Measurements from ENCODE around the gene MIB2.

MIB2 gene

DNA sequence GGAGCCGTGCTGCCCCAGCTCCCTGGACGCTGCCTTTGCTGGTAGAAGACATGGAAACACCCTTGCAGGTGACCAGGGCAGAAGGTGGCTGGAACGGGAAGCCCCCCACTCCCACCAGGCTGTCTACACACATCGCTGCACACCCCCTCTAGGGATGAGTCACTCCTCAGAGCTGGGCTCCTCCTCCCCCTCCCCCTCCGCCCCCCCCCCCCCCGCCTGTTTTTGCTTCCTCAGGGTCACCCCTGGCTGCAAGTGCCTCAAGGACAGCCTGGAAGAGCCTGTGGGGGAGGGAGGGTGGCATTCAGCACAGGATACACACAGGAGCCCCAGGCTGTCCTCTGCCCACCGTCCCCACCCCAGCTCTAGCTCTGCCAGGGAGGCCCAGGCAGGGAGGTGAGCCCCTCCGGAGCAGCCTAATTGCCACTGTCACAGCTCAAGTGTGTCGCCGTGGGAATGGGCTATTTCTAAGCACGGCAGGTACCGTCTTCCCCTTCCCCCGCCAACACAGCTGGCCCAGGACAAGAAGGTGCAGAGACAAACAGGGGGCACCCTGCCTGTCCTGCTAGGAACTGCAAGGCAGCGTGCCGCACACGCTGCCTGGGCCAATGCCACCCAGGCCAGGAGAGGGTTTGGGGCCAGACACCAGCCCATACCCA lies 17.9 kb upstream of the MIB2 start:
- H3K27ac ChIP-seq: no peak overlapping the region
- H3K4me3 ChIP-seq: no peak overlapping the region

GRCh38 chr1:1598051-1598719 lies 17.1 kb upstream of the MIB2 start:
- H3K4me3 ChIP-seq: no peak overlapping the region
- H3K27ac ChIP-seq: no peak overlapping the region

GRCh38 chr1:1598720-1599029 lies 16.6 kb upstream of the MIB2 start:
- no peak overlapping the region for H3K4me3 ChIP-seq
- H3K27ac ChIP-seq: no peak overlapping the region

DNA sequence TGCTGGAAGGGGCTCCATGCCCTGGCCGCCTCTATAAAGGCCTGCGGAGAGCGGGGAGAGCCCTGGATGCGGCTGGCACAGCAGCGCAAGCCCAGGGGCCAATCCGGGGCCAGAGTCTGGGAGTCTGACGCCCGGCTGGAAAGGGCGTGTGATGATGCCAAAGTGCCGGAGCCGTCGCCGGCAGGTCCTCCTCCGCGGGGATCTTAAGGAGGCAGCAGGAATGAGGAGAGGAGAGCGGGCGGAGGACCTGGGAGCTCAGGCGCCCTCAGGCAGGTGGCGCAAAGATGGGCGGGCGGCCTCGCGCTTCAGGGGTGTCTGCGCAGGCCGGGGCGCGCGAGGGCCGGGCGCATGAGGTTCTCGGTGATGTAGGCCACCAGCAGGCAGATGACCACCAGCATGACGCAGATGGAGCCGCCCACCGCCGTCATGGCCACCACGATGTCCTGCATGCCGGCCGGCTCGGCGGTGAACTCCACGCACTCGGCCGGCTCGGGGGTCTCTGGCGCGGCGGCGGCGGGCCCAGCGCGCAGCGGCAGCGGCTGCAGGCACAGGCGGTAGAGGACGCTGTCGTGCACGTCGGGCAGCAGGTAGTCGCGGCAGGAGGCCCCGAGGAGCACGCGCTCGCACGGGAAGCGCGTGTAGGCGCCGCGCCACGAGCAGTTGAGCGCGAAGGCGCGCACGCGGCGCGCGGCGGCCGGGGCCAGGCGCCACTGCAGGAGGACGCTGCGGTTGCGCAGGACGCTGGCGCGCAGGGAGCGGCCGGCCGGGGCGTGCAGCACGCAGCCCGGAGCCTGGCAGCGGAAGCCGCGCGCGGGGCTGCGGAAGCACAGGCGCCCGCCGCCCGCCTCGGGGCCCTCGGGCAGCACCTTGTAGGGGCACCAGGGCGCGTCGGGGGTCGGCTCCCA lies 16.0 kb upstream of the MIB2 start:
- no peak overlapping the region for H3K27ac ChIP-seq
- peak overlapping the region in 6 of 7 experiments; percentile 8 to 35 (median 24) for H3K4me3 ChIP-seq

- Histone ChIP-seq H3K27ac (no peak within 1 kb of the TSS), H3K4me3 (peak within 1 kb of the TSS; percentile 27 to 47 (median 40))
These were observed 15.1 kb upstream of the MIB2 start, which contains the start of gene FNDC10 for GRCh38 chr1:1599935-1600860. Gene FNDC10, minus strand, starts transcription at chr1:1600135. Its CDS starts 120 bp downstream, at chr1:1600015.

DNA sequence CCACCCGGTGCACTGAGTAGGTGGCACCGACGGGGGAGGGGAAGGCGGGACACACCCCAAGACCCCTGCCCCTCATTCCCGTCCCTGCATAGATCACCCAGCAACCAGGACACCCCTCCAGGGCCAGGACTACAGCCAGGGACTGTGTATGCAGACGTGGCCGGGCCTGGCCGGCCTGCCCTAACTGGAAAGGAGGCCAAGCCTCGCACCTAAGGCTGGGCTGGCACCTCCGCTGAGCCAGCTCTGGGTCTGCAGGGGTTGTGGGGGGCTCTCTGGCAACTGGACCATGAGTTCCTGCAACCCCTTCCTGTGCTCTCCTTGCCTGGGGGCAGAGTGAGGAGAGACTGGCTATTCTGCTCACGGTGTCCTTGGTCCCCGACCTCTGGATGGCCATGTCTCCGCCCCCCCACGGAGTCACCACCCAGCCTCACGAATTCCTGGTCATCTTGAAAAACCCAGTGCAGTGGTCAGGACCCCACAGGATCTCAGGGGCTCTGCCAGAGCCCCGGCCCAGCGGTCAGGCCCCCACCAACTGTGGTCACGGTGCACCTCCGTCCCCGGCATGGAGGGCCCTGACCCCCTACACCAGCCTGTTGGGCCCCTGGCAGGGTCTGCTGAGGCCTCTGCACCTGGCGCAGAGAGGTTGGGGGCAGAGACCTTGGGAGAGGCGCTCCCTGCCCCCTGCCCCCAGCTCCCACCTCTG lies 14.3 kb upstream of the MIB2 start:
- Histone ChIP-seq H3K4me3 (peak overlapping the region in 2 of 7 experiments; percentile 39 to 47), H3K27ac (no peak overlapping the region)

DNA sequence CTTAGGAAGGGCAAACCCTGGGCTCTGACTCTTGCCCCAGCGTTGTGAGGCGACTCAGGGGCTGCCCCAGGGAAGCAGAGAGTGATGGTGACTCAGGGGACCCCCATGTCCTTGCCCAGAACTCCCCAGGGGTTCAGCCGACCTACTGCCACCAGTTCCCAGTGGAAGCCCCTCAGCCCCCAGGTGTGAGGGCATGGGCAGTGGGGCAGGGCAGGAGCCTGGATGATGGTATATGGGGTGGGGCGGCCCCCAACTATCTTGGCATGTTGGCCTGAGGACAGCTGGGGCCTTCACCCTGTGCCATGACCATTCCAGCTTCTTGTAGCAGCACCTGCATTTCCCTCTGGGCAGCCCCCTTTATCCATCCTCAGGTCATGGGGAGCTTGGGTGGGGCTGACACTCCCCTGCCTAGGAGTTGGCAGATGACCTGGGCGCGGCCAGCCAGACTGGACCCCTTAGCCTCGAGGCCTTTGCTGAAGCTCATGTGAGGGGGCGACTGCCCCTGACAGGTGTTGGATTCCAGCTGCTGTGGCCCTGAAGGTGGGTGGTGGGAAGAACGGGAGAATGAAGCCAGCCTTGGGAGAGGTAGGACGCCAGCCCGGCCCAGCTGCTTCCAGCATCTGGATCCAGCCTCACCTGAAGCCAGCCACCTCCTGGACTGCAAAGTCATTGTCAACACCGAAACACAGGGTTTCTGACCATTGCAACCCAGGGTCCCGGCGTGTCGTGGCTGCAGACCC lies 13.6 kb upstream of the MIB2 start:
- no peak overlapping the region for H3K4me3 ChIP-seq
- H3K27ac ChIP-seq: no peak overlapping the region

DNA sequence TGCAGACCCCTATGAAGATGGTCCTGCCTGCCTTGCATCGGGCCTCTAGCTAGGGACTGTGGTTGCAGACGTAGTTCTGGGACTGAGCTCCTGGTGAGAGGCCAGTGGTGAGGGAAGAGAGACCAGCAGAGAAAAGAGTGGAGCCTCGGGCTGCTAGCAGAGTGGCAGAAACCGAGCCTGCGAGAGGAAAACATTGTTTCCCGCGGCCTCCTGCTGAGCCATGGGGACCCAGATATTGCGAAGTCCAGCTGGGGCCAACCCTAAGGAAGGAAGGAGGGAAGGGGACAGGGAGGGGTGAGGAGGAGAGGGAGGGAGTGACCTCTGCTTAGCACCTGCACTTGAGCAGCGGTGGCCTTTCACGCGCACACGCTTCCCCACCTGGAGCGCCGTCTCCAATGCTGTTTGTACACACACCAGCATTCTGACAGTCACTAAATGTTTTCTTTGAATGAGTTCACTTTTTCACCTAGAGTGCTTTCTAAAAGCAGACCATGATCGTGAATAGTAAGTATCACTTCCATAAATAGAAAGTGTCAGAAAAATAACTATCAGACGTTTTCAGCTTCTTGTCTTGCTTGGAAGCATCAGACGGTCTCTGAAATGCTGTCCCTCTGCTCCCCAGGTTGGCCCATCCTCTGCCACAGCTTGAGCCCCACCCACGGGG lies 12.9 kb upstream of the MIB2 start:
- Histone ChIP-seq H3K4me3 (no peak overlapping the region), H3K27ac (no peak overlapping the region)

DNA sequence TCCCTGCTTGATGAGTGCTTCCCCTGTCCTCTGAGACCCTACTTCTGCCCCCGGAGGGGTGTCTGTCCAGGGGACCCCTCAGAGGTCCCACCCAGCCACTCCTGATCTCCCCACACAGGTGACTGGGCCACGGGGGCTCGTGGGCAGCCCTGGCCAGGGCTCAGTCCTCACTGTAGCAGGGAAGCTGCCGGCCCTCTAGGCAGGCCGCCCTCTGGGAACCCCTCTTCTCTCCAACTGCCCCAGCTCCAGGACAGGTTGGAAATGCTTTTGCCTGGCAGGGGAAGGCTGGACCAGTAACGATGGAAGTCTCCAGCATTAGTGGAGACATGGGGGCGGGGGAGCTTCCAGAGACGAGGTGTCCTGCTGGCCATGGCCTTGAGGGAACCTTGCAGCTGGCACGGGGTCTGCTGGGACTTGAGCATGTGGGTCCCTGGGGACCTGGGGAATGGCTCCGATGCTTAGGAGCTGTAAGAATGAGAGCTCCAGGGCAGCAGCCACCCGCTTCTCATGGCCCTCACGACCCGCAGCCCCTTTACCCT lies 12.3 kb upstream of the MIB2 start:
- H3K27ac ChIP-seq: no peak overlapping the region
- no peak overlapping the region for H3K4me3 ChIP-seq

- Histone ChIP-seq H3K27ac (no peak overlapping the region), H3K4me3 (no peak overlapping the region)
These were observed 11.5 kb upstream of the MIB2 start for GRCh38 chr1:1603671-1604373.

DNA sequence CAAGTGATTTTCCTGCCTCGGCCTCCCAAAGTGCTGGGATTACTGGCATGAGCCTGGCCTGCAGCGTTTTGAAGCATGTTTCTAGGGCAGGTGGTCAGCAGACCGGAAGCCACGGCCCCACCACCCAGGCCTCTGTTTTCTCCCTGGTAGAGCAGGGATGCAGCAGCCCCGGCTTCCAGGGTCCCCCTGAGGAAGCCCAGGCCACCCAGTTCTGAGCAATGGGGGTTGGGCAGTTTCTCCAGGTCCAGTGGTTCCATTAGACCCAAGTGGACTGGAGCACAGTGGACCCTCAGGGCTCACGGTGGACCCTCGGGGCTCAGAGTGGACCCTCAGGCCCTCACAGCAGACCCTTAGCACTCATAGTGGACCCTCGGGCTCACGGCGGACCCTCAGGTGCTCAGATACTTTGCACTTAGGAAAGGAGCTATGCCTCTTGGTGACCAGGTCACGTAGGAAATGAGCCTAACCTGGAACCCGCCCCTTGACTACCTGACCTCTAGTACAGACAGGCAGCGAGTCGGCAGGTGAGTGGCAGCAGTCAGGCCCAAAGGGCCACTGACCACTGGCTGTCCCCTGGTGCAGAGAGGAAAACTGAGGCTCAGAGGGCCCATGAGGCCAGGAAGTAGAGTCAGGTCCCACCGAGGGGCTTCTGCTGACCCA lies 10.8 kb upstream of the MIB2 start:
- no peak overlapping the region for H3K4me3 ChIP-seq

GRCh38 chr1:1605034-1605591 lies 10.2 kb upstream of the MIB2 start:
- Histone ChIP-seq H3K27ac (no peak overlapping the region), H3K4me3 (no peak overlapping the region)

More for the DNA sequence above, 10.8 kb upstream of the MIB2 start:
- H3K27ac ChIP-seq: no peak overlapping the region

GRCh38 chr1:1605724-1606123 lies 9.6 kb upstream of the MIB2 start:
- H3K27ac ChIP-seq: no peak overlapping the region
- no peak overlapping the region for H3K4me3 ChIP-seq

DNA sequence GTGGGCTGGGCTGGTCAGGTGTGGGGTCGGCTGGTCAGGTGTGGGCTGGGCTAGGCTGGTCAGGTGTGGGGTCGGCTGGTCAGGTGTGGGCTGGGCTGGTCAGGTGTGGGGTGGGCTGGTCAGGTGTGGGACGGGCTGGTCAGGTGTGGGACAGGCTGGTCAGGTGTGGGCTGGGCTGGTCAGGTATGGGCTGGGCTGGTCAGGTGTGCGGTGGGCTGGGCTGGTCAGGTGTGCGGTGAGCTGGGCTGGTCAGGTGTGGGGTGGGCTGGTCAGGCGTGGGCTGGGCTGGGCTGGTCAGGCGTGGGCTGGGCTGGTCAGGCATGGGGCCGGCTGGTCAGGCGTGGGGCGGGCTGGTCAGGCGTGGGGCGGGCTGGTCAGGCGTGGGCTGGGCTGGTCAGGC lies 9.1 kb upstream of the MIB2 start:
- H3K27ac ChIP-seq: no peak overlapping the region
- no peak overlapping the region for H3K4me3 ChIP-seq

- H3K27ac ChIP-seq: no peak overlapping the region
- H3K4me3 ChIP-seq: no peak overlapping the region
These were observed 5.3 kb upstream of the MIB2 start for GRCh38 chr1:1609822-1610485.

GRCh38 chr1:1610796-1611195 lies 4.5 kb upstream of the MIB2 start:
- H3K4me3 ChIP-seq: no peak overlapping the region
- H3K27ac ChIP-seq: peak overlapping the region in 4 of 21 experiments; percentile 6 to 39 (median 19)
